Transverse colon (tissue), 4 donors: ENCODE measurements around the gene USP20. TPM values are rescaled to one million over a fixed set of nuclear protein-coding genes. Genes with fewer than 3 reads are reported as not detected.

Source experiments
- DNase-seq: peaks from one replicate; pipeline ENCODE4 v3.0.0-alpha.2; 2019
- H3K27ac ChIP-seq, 4 donors: fragments of 200-600 bp; sonication (generic); 2 replicates each; pipeline ENCODE4 v1.5.1; 2016 to 2018; ENCODE audit warnings: inconsistent platforms in 4 of 4
- H3K27me3 ChIP-seq: fragments of 200-600 bp; sonication (generic); 2 replicates; pipeline ENCODE4 v1.5.1; 2017; ENCODE audit warnings: inconsistent platforms
- H3K36me3 ChIP-seq, 4 donors: fragments of 200-600 bp; sonication (generic); 2 replicates each; pipeline ENCODE4 v1.5.1; 2017 to 2019; ENCODE audit warnings: inconsistent platforms in 4 of 4
- H3K4me1 ChIP-seq, 4 donors: fragments of 200-600 bp; sonication (generic); 2 replicates each; pipeline ENCODE4 v1.5.1; 2017 to 2020; ENCODE audit warnings: inconsistent platforms in 4 of 4
- H3K4me3 ChIP-seq, 4 donors: fragments of 200-600 bp; sonication (generic); 1 replicate in 1 of 4; 2 replicates in 3 of 4; pipeline versions ENCODE4 v1.5.1 to v1.6.1; 2017 to 2019; ENCODE audit warnings: inconsistent platforms in 4 of 4
- H3K9me3 ChIP-seq, 2 donors: fragments of 200-600 bp; sonication (generic); 2 replicates each; pipeline ENCODE4 v1.5.1; 2017 to 2019; ENCODE audit warnings: inconsistent platforms in 2 of 2
- EP300 ChIP-seq: sonication (generic); formaldehyde crosslinking; IDR thresholded peaks from one replicate; pipeline ENCODE4 v1.6.1; 2017; ENCODE audit warnings: antibody characterized with exemption, low read depth
- POLR2A ChIP-seq: fragments of 450-650 bp; IDR thresholded peaks from one replicate; pipeline ENCODE4 v1.6.1; 2016; ENCODE audit warnings: antibody characterized with exemption, mild to moderate bottlenecking, moderate library complexity
- POLR2AphosphoS5 ChIP-seq, 3 donors: sonication (generic); formaldehyde crosslinking; IDR thresholded peaks; one replicate each; pipeline ENCODE4 v1.6.1; 2016; ENCODE audit warnings: antibody characterized with exemption in 3 of 3
- WGBS, 2 donors: methylation state at CpG; one replicate each; pipeline ENCODE4 v1.1.5; 2018; ENCODE audit warnings: low coverage in 1 of 2; 5-methylcytosine and 5-hydroxymethylcytosine counted together
- in situ Hi-C, 4 donors: fragments of 200-750 bp; cut with MboI; loops; one replicate each; pipeline versions ENCODE4 v1.15.0 to v1.15.1; 2017; ENCODE audit warnings: low sequenced_read_pairs in 3 of 4, low pct_ligation_motif_present in 1 of 4, low pct_unique_long_range_greater_than_20kb in 1 of 4
- intact Hi-C: fragments of 100-400 bp; cut with DNase I; formaldehyde crosslinking; loops from one replicate; pipeline ENCODE4 v1.15.1; 2023; ENCODE audit warnings: low total_unique reads
- total RNA-seq, 4 donors: library from RNA; depleted of rRNA; stranded (reverse); fragments of >200 nt; gene quantifications; one replicate each; pipeline ENCODE4 v1.1.0, GENCODE V29; 2016
- TF ChIP-seq, protein P1 (sequence below), 5 experiments: fragments of 200-600 bp in 3 of 5; fragments of 450-650 bp in 2 of 5; sonication (generic) in 3 of 5; IDR thresholded peaks; 1 replicate in 2 of 5; 2 replicates in 3 of 5; pipeline ENCODE4 v1.5.1; 2016 to 2017; ENCODE audit warnings: antibody characterized with exemption in 5 of 5, inconsistent platforms in 3 of 5, mild to moderate bottlenecking in 2 of 5, moderate library complexity in 1 of 5

Gene USP20
- total RNA-seq, 4 donors from 2014 or later = 18.3 to 40.0 (median 25.3) TPM

DNA sequence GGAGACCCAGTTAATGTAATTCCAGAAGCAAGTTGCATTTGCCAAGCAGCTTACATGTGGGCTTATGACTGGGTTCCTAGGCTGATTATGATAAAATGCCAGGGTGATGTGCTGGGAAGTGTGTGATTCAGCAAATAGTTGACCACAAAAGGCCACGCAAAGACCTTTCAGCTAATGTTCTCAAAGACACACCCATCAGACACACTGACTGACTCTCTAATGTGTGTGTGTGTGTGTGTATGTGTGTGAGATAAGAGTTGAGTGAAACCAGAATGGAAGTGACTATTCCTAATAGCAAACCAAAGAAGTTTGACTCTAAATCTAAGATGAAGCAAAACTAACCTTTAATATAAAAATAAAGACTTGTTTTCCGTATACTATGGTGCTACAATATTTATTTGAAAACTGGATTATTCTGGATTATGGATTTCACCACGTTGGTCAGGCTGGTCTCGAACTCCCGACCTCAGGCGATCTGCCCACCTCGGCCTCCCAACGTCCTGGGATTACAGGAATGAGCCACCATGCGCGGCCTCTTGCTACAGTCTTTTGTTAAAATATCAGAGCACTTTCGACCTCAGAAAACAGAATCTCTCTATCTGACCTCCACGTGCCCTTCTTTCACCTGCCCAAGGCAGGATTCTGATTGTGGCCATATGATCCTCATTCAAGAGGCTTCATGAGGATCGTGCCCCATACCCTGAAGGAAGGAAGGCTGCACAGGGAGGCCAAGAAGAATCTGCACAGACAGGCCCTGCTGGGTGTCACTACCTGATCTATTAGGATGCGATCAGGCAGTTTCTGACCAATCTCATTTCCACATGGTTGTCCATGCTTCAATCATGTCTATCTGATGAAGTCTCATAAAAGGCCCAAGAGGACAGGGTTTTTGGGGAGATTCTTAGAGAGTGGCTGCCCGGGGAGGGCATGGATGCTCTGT is 75.6 kb downstream of the USP20 start:
- no peak for DNase-seq
- H3K27me3 ChIP-seq = no peaks in the 10 kb centered on the region
- no peaks in the 10 kb centered on the region for H3K9me3 ChIP-seq
- no peaks in the 10 kb centered on the region for H3K4me1 ChIP-seq
- peaks cover 0 to 36% (median 13%) of the 10 kb centered on the region in 4 donors for H3K36me3 ChIP-seq
- no peak overlapping the region for H3K27ac ChIP-seq
- TF ChIP-seq POLR2A (no peak), POLR2AphosphoS5 (IDR thresholded peaks at IDR 0.05) (no peak), EP300 (no peak)
- TF ChIP-seq, protein P1, sequence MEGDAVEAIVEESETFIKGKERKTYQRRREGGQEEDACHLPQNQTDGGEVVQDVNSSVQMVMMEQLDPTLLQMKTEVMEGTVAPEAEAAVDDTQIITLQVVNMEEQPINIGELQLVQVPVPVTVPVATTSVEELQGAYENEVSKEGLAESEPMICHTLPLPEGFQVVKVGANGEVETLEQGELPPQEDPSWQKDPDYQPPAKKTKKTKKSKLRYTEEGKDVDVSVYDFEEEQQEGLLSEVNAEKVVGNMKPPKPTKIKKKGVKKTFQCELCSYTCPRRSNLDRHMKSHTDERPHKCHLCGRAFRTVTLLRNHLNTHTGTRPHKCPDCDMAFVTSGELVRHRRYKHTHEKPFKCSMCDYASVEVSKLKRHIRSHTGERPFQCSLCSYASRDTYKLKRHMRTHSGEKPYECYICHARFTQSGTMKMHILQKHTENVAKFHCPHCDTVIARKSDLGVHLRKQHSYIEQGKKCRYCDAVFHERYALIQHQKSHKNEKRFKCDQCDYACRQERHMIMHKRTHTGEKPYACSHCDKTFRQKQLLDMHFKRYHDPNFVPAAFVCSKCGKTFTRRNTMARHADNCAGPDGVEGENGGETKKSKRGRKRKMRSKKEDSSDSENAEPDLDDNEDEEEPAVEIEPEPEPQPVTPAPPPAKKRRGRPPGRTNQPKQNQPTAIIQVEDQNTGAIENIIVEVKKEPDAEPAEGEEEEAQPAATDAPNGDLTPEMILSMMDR (IDR thresholded peaks at IDR 0.05) = no peak
- in situ Hi-C loops = no loop called here
- intact Hi-C loops = no loop called here
- WGBS, 2 donors = 86 to 94% methylated on average over 3 to 15 of the region's 15 CpGs
- H3K4me3 ChIP-seq = no peak overlapping the region

GRCh38 chr9:129914051-129914450 is 78.8 kb downstream of the USP20 start:
- 95 to 97% methylated on average over 4 to 5 of the region's 5 CpGs for WGBS, 2 donors
- Histone ChIP-seq H3K4me1 (no peaks in the 10 kb centered on the region), H3K27me3 (no peaks in the 10 kb centered on the region), H3K27ac (no peak overlapping the region), H3K36me3 (peaks cover 0 to 7% (median 3%) of the 10 kb centered on the region in 4 donors), H3K4me3 (no peak overlapping the region), H3K9me3 (no peaks in the 10 kb centered on the region)
- in situ Hi-C loops = no loop called here
- TF ChIP-seq EP300 = no peak
- no peak for TF ChIP-seq POLR2AphosphoS5 (IDR thresholded peaks at IDR 0.05)
- TF ChIP-seq, protein P1 (IDR thresholded peaks at IDR 0.05) = no peak
- TF ChIP-seq POLR2A = no peak
- intact Hi-C loops = no loop called here
- no peak for DNase-seq

- H3K9me3 ChIP-seq = no peaks in the 10 kb centered on the region
- H3K27me3 ChIP-seq = no peaks in the 10 kb centered on the region
- WGBS, 2 donors = 92 to 97% methylated on average over 2 to 7 of the region's 7 CpGs
- no peak overlapping the region for H3K27ac ChIP-seq
- H3K4me1 ChIP-seq = no peaks in the 10 kb centered on the region
- no peak for DNase-seq
- H3K36me3 ChIP-seq = peaks cover 0 to 9% (median 0%) of the 10 kb centered on the region in 4 donors
- in situ Hi-C loops (no loop called here), intact Hi-C loops (no loop called here)
- H3K4me3 ChIP-seq = no peak overlapping the region
- TF ChIP-seq POLR2A (no peak), EP300 (no peak), POLR2AphosphoS5 (IDR thresholded peaks at IDR 0.05) (no peak)
- TF ChIP-seq, protein P1 (IDR thresholded peaks at IDR 0.05) = no peak
Measured at GRCh38 chr9:129916707-129917106, 81.4 kb downstream of the USP20 start.

DNA sequence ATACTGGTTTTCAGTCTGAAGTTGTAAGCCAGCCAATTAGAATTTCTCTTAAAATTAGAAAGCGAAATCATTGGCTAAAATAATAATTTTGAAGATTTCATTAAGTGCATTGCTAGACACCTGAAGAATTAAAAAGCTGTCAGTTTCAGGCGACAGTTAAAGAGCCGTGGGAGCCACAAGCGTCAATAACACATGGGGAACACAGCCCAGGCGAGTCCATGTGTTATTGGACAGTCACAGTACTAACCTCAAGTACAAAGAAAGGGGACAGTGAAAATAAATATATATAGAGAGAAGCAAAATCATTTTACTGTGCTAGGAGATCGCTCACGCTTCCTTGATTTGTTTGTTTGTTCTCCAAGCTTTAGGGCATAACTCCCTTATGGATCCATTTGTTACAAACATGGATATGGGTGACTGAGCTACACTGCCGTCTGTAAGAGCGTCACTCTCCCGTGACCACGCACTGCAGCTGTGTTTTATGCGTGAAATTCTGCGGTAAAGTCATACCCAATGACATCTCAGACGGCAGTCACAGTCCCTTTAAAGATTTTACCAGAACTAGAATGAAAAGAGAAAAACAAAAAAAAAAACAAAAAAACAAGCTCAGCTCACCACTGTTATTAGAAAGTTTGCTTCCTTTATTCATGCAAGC is 83.2 kb downstream of the USP20 start:
- Histone ChIP-seq H3K27ac (peak overlapping the region in 1 of 4 donors; percentile 0), H3K9me3 (no peaks in the 10 kb centered on the region), H3K4me1 (no peaks in the 10 kb centered on the region), H3K36me3 (peaks cover 0 to 16% (median 4%) of the 10 kb centered on the region in 4 donors), H3K4me3 (no peak overlapping the region), H3K27me3 (no peaks in the 10 kb centered on the region)
- no peak for DNase-seq
- in situ Hi-C loops (no loop called here), intact Hi-C loops (no loop called here)
- TF ChIP-seq POLR2AphosphoS5 (IDR thresholded peaks at IDR 0.05) (no peak), EP300 (no peak), POLR2A (no peak)
- TF ChIP-seq, protein P1 (IDR thresholded peaks at IDR 0.05) = no peak
- 90 to 93% methylated on average over 11 to 14 of the region's 14 CpGs for WGBS, 2 donors
